OCI-LY7 (cell line): ENCODE data around the gene UBXN11. TPM values are rescaled to one million over a fixed set of nuclear protein-coding genes. Genes with fewer than 3 reads are reported as not detected.

ENCODE experiments used
- BruUV-seq: library from RNA; stranded (reverse); fragments of 400-500 nt; replicated peaks from 2 replicates; lab custom pipeline; 2021; lab: Mats Ljungman, UMichigan
- CTCF ChIA-PET: fragments of 300-600 bp; sonication (Branson Sonifier 250); formaldehyde crosslinking; loops from one replicate; lab custom pipeline; 2022; ENCODE audit warnings: antibody characterized with exemption; ENCODE audit not compliant: unreplicated experiment; lab: Charles Lee
- POLR2A ChIA-PET: fragments of 300-600 bp; sonication (Branson Sonifier 250); formaldehyde crosslinking; loops from one replicate; lab custom pipeline; 2022; ENCODE audit warnings: antibody characterized with exemption; lab: Charles Lee
- DNase-seq: peaks from one replicate; pipeline ENCODE4 v3.0.0-alpha.2; 2015; ENCODE audit warnings: low spot score
- H2AFZ ChIP-seq: fragments of 200-600 bp; sonication (generic), shearing (Covaris generic); 2 replicates; pipeline ENCODE4 v1.6.1; 2014; ENCODE audit warnings: mild to moderate bottlenecking, antibody characterized with exemption, low read length, moderate library complexity
- H3K27ac ChIP-seq: fragments of 200-600 bp; sonication (generic); 2 replicates; pipeline ENCODE4 v1.5.1; 2014; ENCODE audit warnings: mixed run types, low read depth, mild to moderate bottlenecking, moderate library complexity, low read length, inconsistent platforms; ENCODE audit not compliant: poor library complexity, severe bottlenecking
- H3K36me3 ChIP-seq: fragments of 200-600 bp; sonication (generic); 2 replicates; pipeline ENCODE4 v1.6.1; 2014; ENCODE audit warnings: mild to moderate bottlenecking, antibody characterized with exemption, low read length, moderate library complexity, mixed read lengths; ENCODE audit not compliant: insufficient read depth
- H3K4me1 ChIP-seq: fragments of 200-600 bp; sonication (generic); 2 replicates; pipeline ENCODE4 v1.5.1; 2014; ENCODE audit warnings: mild to moderate bottlenecking, low read length; ENCODE audit not compliant: insufficient read depth, poor library complexity, severe bottlenecking
- H3K4me2 ChIP-seq: fragments of 200-600 bp; sonication (generic); 2 replicates; pipeline ENCODE4 v1.6.1; 2014; ENCODE audit warnings: mild to moderate bottlenecking, low read length
- H3K4me3 ChIP-seq: fragments of 200-600 bp; sonication (generic); 2 replicates; pipeline ENCODE4 v1.5.1; 2014; ENCODE audit warnings: mild to moderate bottlenecking, low read depth, low read length; ENCODE audit not compliant: poor library complexity, severe bottlenecking
- H3K79me2 ChIP-seq: fragments of 200-600 bp; sonication (generic); 2 replicates; pipeline ENCODE4 v1.6.1; 2016; ENCODE audit warnings: low read depth, mild to moderate bottlenecking, low read length, moderate library complexity, mixed read lengths; ENCODE audit not compliant: insufficient read depth
- H3K9me2 ChIP-seq: fragments of 200-600 bp; sonication (generic); 2 replicates; pipeline ENCODE4 v1.6.1; 2016; ENCODE audit warnings: mild to moderate bottlenecking, low read length, mixed read lengths; ENCODE audit not compliant: insufficient read depth
- H3K9me3 ChIP-seq: fragments of 200-600 bp; sonication (generic); 2 replicates; pipeline ENCODE4 v1.6.1; 2014; ENCODE audit warnings: mild to moderate bottlenecking, mixed run types, low read length, mixed read lengths
- H4K20me1 ChIP-seq: fragments of 200-600 bp; sonication (generic); 2 replicates; pipeline ENCODE4 v1.6.1; 2014; ENCODE audit warnings: mild to moderate bottlenecking, antibody characterized with exemption, low read length, moderate library complexity, mixed read lengths; ENCODE audit not compliant: insufficient read depth
- CTCF ChIP-seq: fragments of 200-600 bp; sonication (generic); conservative IDR thresholded peaks from 2 replicates; pipeline ENCODE4 v1.5.1; 2014; ENCODE audit warnings: mild to moderate bottlenecking, antibody characterized with exemption, low read length, moderate library complexity, mixed read lengths
- EZH2phosphoT487 ChIP-seq: fragments of 200-600 bp; sonication (generic); IDR thresholded peaks from 2 replicates; pipeline ENCODE4 v1.6.1; 2018; ENCODE audit warnings: low read depth, borderline replicate concordance, mild to moderate bottlenecking, mixed run types, antibody characterized with exemption, low read length, moderate library complexity, mixed read lengths
- intact Hi-C: fragments of 100-400 bp; cut with micrococcal nuclease; formaldehyde crosslinking; loops from one replicate; pipeline ENCODE4 v1.10.0; 2022; ENCODE audit not compliant: unreplicated experiment
- total RNA-seq, 2 experiments: library from RNA; depleted of rRNA in 1 of 2; stranded (reverse); fragments of >200 nt in 1 of 2; shearing (Covaris generic) in 1 of 2; gene quantifications; 2 replicates each; pipeline ENCODE4 v1.2.3, GENCODE V29; 2014 to 2022

Gene UBXN11
- total RNA-seq, 2 experiments from 2014 or later = 75.8 to 111 TPM

GRCh38 chr1:26320896-26321295 is 14.5 kb upstream of the UBXN11 start:
- no peak overlapping the region for H2AFZ ChIP-seq

DNA sequence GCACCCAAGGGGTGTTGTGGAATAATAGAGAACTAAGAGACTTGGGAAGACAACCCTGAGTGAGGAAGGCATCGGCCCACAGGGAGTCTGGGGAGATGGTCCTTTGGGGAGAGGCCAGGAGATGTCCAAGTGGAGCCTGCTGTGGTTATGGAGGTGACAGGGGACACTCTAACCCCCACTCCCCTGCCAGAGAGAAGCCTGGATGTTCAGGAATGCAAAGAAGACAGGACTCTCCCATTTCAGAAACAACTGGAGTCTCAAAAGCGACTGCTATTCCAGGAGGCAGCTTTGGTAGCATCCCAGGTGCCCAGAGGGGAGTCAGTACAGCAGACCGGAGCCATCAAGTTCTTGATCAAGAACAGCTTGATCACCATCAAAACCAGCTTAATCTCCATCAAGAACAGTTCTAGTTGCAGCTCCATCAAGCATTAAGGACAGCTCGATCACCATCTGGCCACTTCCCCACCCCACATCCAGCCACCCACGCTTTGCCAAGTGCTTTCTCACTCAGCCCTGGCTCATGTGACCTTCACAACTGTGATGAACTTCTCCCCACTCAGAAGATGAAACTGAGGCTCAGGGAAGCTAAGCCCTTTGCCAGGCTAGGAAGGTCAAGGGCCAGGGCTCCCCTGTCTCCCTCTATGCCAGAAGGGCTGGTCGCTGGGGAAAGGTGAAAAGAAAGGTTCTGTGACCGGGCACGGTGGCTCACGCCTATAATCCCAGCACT is 12.1 kb upstream of the UBXN11 start:
- intact Hi-C loops = loop anchor here (10.0 kb wide), 1 partner anchor 226 kb away; no protein-coding TSS in a partner anchor
- BruUV-seq = no TSS peak

More at GRCh38 chr1:26320896-26321295, 14.5 kb upstream of the UBXN11 start:
- H3K36me3 ChIP-seq = peaks cover 59% of the 10 kb centered on the region
- no peaks in the 10 kb centered on the region for H3K9me3 ChIP-seq
- H3K4me2 ChIP-seq = peak overlapping the region; percentile 95
- BruUV-seq = no TSS peak
- H3K79me2 ChIP-seq = peaks cover 35% of the 10 kb centered on the region
- peak overlapping the region; percentile 91 for H3K27ac ChIP-seq
- POLR2A ChIA-PET = interaction anchor here (1.1 to 11.7 kb wide), 2 partner anchors 10 to 33 kb away, joined by 3 to 273 read pairs; no protein-coding TSS in a partner anchor
- no peaks in the 10 kb centered on the region for H4K20me1 ChIP-seq
- DNase-seq = no peak
- peaks cover 55% of the 10 kb centered on the region for H3K4me1 ChIP-seq
- H3K4me3 ChIP-seq = peak overlapping the region; percentile 93
- intact Hi-C loops = loop anchor here (1.0 to 2.0 kb wide), 2 partner anchors 36 to 42 kb away; no protein-coding TSS in a partner anchor
- TF ChIP-seq EZH2phosphoT487 (no peak), CTCF (no peak)
- H3K9me2 ChIP-seq = no peaks in the 10 kb centered on the region
- CTCF ChIA-PET = interaction anchor here (0.6 to 3.9 kb wide), 5 partner anchors 21 to 40 kb away, joined by 3 to 37 read pairs (median 4); no protein-coding TSS in a partner anchor

More for the DNA sequence above, 12.1 kb upstream of the UBXN11 start:
- peaks cover 35% of the 10 kb centered on the region for H3K79me2 ChIP-seq
- TF ChIP-seq CTCF = no peak
- TF ChIP-seq EZH2phosphoT487 = no peak
- no peak overlapping the region for H2AFZ ChIP-seq
- no peaks in the 10 kb centered on the region for H3K9me2 ChIP-seq
- H3K9me3 ChIP-seq = no peaks in the 10 kb centered on the region
- ChIA-PET CTCF (interaction anchor here (0.7 to 3.9 kb wide), 7 partner anchors 10 to 34 kb away, joined by 3 to 37 read pairs (median 4); partner anchors contain the start of gene UBXN11), POLR2A (interaction anchor here (0.6 to 11.7 kb wide), 8 partner anchors 10 to 105 kb away, joined by 3 to 273 read pairs (median 3); partner anchors contain the start of gene UBXN11)
- peak; percentile 50 for DNase-seq
- H3K4me1 ChIP-seq = peaks cover 79% of the 10 kb centered on the region
- H3K4me2 ChIP-seq = peak overlapping the region; percentile 95
- H3K27ac ChIP-seq = peak overlapping the region; percentile 91
- H3K4me3 ChIP-seq = peak overlapping the region; percentile 93
- H4K20me1 ChIP-seq = no peaks in the 10 kb centered on the region
- peaks cover 42% of the 10 kb centered on the region for H3K36me3 ChIP-seq
